ENCODE results near the gene SGSH.

DNA sequence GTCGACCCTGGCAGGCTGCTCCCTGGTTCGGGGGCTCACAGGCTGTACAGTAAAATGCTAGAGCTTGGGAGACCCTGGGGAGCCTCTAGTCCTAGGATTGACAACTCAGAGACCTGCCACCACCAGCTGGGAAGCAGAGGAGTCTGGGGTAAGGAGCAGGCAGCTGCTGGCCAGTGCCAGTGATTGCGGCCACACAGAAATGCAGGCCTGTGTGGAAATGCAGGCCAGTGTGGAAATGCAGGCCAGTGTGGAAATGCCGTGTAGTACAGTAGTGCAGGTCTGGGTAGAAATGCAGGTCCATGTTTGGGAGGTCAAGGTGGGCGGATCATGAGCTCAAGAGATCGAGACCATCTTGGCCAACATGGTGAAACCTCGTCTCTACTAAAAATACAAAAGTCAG, 23.5 kb downstream of the SGSH start:
- TF ChIP-seq, protein P1, sequence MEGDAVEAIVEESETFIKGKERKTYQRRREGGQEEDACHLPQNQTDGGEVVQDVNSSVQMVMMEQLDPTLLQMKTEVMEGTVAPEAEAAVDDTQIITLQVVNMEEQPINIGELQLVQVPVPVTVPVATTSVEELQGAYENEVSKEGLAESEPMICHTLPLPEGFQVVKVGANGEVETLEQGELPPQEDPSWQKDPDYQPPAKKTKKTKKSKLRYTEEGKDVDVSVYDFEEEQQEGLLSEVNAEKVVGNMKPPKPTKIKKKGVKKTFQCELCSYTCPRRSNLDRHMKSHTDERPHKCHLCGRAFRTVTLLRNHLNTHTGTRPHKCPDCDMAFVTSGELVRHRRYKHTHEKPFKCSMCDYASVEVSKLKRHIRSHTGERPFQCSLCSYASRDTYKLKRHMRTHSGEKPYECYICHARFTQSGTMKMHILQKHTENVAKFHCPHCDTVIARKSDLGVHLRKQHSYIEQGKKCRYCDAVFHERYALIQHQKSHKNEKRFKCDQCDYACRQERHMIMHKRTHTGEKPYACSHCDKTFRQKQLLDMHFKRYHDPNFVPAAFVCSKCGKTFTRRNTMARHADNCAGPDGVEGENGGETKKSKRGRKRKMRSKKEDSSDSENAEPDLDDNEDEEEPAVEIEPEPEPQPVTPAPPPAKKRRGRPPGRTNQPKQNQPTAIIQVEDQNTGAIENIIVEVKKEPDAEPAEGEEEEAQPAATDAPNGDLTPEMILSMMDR (IDR thresholded peaks at IDR 0.05): no peak
- no peak for TF ChIP-seq POLR2A (IDR thresholded peaks at IDR 0.05)

Data from testis (tissue), 2 donors.